Stomach (tissue), 4 donors: Measurements from ENCODE around the gene ABHD17C.

ENCODE experiments used
- EP300 ChIP-seq: sonication (generic); formaldehyde crosslinking; IDR thresholded peaks from one replicate; pipeline ENCODE4 v1.6.1; 2017; ENCODE audit warnings: antibody characterized with exemption
- POLR2A ChIP-seq, 4 donors: fragments of 450-650 bp; IDR thresholded peaks; one replicate each; pipeline ENCODE4 v1.6.1; 2016; ENCODE audit warnings: antibody characterized with exemption in 4 of 4, control low read depth in 2 of 4, mild to moderate bottlenecking in 1 of 4, moderate library complexity in 1 of 4
- TF ChIP-seq, protein P1 (sequence below), 7 experiments: fragments of 450-650 bp in 4 of 7; fragments of 200-600 bp in 3 of 7; sonication (generic) in 3 of 7; IDR thresholded peaks; one replicate each; pipeline ENCODE4 v1.5.1; 2016 to 2019; ENCODE audit warnings: antibody characterized with exemption in 7 of 7, control low read depth in 2 of 7, mild to moderate bottlenecking in 1 of 7

DNA sequence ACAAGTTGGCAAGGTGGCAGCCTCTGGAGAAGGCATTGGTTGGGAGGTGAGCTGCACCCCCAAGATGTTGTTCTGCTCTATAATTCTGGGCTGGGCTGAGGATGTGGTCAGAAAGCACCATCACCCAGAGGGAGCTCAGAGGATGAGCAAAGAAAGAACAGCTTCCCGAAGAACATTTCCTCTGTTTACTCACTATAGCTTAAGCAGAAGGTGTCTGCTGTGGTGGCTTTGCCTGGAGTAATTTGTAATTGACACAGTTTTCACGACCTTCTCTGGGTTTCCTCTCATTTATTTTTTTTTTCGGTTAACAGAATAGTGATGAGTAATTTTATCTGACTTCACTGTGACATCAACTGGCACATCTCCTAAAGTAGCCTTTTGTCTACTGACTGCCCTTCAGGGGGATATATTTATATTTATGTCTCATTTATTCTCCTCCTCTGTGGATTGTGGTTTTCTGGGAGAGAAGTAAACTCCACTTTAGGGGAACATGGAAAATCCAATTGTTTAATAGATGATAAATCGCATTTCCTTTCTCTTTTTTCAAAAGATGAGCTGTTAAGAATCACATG is 49.5 kb upstream of the ABHD17C start:
- no peak for TF ChIP-seq EP300
- TF ChIP-seq, protein P1, sequence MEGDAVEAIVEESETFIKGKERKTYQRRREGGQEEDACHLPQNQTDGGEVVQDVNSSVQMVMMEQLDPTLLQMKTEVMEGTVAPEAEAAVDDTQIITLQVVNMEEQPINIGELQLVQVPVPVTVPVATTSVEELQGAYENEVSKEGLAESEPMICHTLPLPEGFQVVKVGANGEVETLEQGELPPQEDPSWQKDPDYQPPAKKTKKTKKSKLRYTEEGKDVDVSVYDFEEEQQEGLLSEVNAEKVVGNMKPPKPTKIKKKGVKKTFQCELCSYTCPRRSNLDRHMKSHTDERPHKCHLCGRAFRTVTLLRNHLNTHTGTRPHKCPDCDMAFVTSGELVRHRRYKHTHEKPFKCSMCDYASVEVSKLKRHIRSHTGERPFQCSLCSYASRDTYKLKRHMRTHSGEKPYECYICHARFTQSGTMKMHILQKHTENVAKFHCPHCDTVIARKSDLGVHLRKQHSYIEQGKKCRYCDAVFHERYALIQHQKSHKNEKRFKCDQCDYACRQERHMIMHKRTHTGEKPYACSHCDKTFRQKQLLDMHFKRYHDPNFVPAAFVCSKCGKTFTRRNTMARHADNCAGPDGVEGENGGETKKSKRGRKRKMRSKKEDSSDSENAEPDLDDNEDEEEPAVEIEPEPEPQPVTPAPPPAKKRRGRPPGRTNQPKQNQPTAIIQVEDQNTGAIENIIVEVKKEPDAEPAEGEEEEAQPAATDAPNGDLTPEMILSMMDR (IDR thresholded peaks at IDR 0.05) = no peak
- no peak for TF ChIP-seq POLR2A (IDR thresholded peaks at IDR 0.05)
